H1 (cell line): ENCODE results near the gene ASCC1. TPM values are rescaled to one million over a fixed set of nuclear protein-coding genes. Genes with fewer than 3 reads are reported as not detected.

Experiments
- CTBP2 ChIP-seq: IDR thresholded peaks from 2 replicates; pipeline ENCODE4 v1.7.0; 2011; ENCODE audit warnings: borderline replicate concordance, mild to moderate bottlenecking, moderate library complexity, mixed read lengths, low read length; ENCODE audit not compliant: insufficient read depth, insufficient read length
- RNF2 ChIP-seq: fragments of 200-900, 300-1000 bp; sonication (generic); IDR thresholded peaks from 2 replicates; pipeline ENCODE4 v1.7.1; 2016; ENCODE audit warnings: borderline replicate concordance, low read depth, mild to moderate bottlenecking, antibody characterized with exemption, low read length; ENCODE audit not compliant: poor library complexity, severe bottlenecking; ENCODE audit errors: missing control alignments
- polyA plus RNA-seq, 7 experiments: library from polyadenylated mRNA; depleted of rRNA in 3 of 7; stranded (reverse) in 5 of 7; unstranded in 2 of 7; fragments of >200 nt in 5 of 7; fragments of 200-250 nt in 2 of 7; gene quantifications; 1 replicate in 5 of 7; 2 replicates in 1 of 7; 4 replicates in 1 of 7; pipeline versions ENCODE4 v1.2.1 to v1.2.3, GENCODE V29; 2011 to 2013; ENCODE audit warnings: missing spikeins in 2 of 7, mixed read lengths in 2 of 7
- total RNA-seq: library from RNA; stranded (reverse); fragmentation: NEBNext Ultra II Directional; extraction: Animal tissue kit (Norgen Biotek cat#: 25700); gene quantifications from 2 replicates; pipeline ENCODE4 v1.2.1, GENCODE V29; 2021
- TF ChIP-seq, protein P1 (sequence below): fragments of 300-600 bp; sonication (generic); IDR thresholded peaks from 2 replicates; pipeline ENCODE4 v1.7.1; 2012; ENCODE audit warnings: low read length, moderate library complexity, mild to moderate bottlenecking, inconsistent platforms; ENCODE audit not compliant: insufficient replicate concordance

Gene ASCC1
- total and polyA plus RNA-seq, 2 of the 8 experiments (the other 6 are each of a cell fraction or from before 2014, with no cell fraction given): 25.6 to 35.8 TPM

DNA sequence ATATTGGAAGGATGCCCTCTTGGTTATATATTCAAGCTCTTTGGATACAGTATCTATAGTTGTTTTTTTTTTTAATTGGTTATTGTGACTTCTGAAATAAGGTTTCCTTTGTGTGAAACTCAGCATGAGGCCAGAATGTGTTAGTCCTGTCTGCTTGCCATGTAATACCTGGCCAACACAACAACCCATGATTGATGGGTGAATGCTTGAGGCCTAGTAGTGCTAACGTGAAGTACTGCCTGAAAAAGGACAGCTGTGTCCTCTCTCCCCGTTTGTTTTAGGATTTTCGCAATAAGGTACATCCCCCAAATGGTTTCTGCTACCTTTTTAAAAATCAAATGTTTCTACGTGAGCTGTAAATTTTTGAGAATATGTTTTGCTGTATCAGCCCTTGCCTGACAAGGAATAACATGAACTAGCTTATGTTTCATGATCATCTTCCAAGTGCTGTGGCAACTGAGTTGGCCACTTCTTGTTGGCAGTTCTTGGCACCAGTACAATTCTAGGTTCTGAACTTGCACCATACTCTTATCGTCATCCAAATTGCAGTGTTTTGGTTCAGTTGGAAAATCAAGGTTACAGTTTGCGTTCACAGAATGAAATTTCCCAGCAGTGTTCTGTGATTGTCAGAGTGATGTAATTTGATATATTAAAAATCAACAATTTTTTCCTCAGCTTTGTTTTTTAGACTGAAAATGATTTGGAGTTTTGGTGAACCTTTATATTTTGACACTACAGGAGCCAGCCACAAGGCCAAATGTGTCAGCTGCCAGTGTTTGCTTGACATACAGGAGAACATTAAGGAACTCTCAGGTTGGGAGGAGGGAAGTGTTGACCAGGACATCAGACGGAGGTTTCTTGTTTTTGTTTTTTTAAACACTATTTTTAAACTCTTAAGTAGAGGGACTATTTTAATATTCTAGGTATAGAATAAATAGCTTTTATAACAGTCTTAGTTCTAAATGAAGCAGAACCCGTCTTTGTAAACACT, 13.5 kb upstream of the ASCC1 start (continued):
- TF ChIP-seq, protein P1, sequence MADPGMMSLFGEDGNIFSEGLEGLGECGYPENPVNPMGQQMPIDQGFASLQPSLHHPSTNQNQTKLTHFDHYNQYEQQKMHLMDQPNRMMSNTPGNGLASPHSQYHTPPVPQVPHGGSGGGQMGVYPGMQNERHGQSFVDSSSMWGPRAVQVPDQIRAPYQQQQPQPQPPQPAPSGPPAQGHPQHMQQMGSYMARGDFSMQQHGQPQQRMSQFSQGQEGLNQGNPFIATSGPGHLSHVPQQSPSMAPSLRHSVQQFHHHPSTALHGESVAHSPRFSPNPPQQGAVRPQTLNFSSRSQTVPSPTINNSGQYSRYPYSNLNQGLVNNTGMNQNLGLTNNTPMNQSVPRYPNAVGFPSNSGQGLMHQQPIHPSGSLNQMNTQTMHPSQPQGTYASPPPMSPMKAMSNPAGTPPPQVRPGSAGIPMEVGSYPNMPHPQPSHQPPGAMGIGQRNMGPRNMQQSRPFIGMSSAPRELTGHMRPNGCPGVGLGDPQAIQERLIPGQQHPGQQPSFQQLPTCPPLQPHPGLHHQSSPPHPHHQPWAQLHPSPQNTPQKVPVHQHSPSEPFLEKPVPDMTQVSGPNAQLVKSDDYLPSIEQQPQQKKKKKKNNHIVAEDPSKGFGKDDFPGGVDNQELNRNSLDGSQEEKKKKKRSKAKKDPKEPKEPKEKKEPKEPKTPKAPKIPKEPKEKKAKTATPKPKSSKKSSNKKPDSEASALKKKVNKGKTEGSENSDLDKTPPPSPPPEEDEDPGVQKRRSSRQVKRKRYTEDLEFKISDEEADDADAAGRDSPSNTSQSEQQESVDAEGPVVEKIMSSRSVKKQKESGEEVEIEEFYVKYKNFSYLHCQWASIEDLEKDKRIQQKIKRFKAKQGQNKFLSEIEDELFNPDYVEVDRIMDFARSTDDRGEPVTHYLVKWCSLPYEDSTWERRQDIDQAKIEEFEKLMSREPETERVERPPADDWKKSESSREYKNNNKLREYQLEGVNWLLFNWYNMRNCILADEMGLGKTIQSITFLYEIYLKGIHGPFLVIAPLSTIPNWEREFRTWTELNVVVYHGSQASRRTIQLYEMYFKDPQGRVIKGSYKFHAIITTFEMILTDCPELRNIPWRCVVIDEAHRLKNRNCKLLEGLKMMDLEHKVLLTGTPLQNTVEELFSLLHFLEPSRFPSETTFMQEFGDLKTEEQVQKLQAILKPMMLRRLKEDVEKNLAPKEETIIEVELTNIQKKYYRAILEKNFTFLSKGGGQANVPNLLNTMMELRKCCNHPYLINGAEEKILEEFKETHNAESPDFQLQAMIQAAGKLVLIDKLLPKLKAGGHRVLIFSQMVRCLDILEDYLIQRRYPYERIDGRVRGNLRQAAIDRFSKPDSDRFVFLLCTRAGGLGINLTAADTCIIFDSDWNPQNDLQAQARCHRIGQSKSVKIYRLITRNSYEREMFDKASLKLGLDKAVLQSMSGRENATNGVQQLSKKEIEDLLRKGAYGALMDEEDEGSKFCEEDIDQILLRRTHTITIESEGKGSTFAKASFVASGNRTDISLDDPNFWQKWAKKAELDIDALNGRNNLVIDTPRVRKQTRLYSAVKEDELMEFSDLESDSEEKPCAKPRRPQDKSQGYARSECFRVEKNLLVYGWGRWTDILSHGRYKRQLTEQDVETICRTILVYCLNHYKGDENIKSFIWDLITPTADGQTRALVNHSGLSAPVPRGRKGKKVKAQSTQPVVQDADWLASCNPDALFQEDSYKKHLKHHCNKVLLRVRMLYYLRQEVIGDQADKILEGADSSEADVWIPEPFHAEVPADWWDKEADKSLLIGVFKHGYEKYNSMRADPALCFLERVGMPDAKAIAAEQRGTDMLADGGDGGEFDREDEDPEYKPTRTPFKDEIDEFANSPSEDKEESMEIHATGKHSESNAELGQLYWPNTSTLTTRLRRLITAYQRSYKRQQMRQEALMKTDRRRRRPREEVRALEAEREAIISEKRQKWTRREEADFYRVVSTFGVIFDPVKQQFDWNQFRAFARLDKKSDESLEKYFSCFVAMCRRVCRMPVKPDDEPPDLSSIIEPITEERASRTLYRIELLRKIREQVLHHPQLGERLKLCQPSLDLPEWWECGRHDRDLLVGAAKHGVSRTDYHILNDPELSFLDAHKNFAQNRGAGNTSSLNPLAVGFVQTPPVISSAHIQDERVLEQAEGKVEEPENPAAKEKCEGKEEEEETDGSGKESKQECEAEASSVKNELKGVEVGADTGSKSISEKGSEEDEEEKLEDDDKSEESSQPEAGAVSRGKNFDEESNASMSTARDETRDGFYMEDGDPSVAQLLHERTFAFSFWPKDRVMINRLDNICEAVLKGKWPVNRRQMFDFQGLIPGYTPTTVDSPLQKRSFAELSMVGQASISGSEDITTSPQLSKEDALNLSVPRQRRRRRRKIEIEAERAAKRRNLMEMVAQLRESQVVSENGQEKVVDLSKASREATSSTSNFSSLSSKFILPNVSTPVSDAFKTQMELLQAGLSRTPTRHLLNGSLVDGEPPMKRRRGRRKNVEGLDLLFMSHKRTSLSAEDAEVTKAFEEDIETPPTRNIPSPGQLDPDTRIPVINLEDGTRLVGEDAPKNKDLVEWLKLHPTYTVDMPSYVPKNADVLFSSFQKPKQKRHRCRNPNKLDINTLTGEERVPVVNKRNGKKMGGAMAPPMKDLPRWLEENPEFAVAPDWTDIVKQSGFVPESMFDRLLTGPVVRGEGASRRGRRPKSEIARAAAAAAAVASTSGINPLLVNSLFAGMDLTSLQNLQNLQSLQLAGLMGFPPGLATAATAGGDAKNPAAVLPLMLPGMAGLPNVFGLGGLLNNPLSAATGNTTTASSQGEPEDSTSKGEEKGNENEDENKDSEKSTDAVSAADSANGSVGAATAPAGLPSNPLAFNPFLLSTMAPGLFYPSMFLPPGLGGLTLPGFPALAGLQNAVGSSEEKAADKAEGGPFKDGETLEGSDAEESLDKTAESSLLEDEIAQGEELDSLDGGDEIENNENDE: no peak
- TF ChIP-seq RNF2: no peak
- TF ChIP-seq CTBP2: no peak
- TF ChIP-seq, all 59 proteins: peak for 0
